ENCODE results near the gene GSG1L.

GSG1L gene

GRCh38 chr16:28106467-28107215 lies 43.1 kb upstream of the GSG1L start:
- no peak for TF ChIP-seq CTCF (IDR thresholded peaks at IDR 0.05; ENCODE audit: borderline replicate concordance, insufficient read depth, low read depth, low read length)
- no peak overlapping the region for H3K4me3 ChIP-seq (ENCODE audit: low read depth, low read length)

GRCh38 chr16:28105954-28106353 lies 42.4 kb upstream of the GSG1L start:
- TF ChIP-seq CTCF (IDR thresholded peaks at IDR 0.05; ENCODE audit: borderline replicate concordance, insufficient read depth, low read depth, low read length), result no peak

GRCh38 chr16:28105297-28105696 lies 41.8 kb upstream of the GSG1L start:
- no peak overlapping the region for H3K4me3 ChIP-seq (ENCODE audit: low read depth, low read length)
- no peak for TF ChIP-seq CTCF (IDR thresholded peaks at IDR 0.05; ENCODE audit: borderline replicate concordance, insufficient read depth, low read depth, low read length)

More at GRCh38 chr16:28105954-28106353, 42.4 kb upstream of the GSG1L start:
- no peak overlapping the region for H3K4me3 ChIP-seq (ENCODE audit: low read depth, low read length)

- no peak overlapping the region for H3K4me3 ChIP-seq (ENCODE audit: low read depth, low read length)
- no peak for TF ChIP-seq CTCF (IDR thresholded peaks at IDR 0.05; ENCODE audit: borderline replicate concordance, insufficient read depth, low read depth, low read length)
These were observed 40.9 kb upstream of the GSG1L start for GRCh38 chr16:28104404-28104803.

GRCh38 chr16:28103516-28104170 lies 40.1 kb upstream of the GSG1L start:
- no peak overlapping the region for H3K4me3 ChIP-seq (ENCODE audit: low read depth, low read length)
- no peak for TF ChIP-seq CTCF (IDR thresholded peaks at IDR 0.05; ENCODE audit: borderline replicate concordance, insufficient read depth, low read depth, low read length)

GRCh38 chr16:28101533-28101890 lies 38.0 kb upstream of the GSG1L start:
- H3K4me3 ChIP-seq (ENCODE audit: low read depth, low read length), result no peak overlapping the region

More at GRCh38 chr16:28101533-28101890, 38.0 kb upstream of the GSG1L start:
- TF ChIP-seq CTCF (IDR thresholded peaks at IDR 0.05; ENCODE audit: borderline replicate concordance, insufficient read depth, low read depth, low read length), result no peak
